ENCODE data around the gene ZNF598.

The ZNF598 gene

GRCh38 chr16:1999866-2000514, 9.6 kb downstream of the ZNF598 start:
- TF ChIP-seq POU6F1 (CRISPR knock-in tag; IDR thresholded peaks at IDR 0.05; ENCODE audit: borderline replicate concordance, low read depth) (no peak), ZNF8 (CRISPR knock-in tag; IDR thresholded peaks at IDR 0.05) (no peak), ZNF70 (CRISPR knock-in tag; IDR thresholded peaks at IDR 0.05) (no peak), ZC3H10 (CRISPR knock-in tag; IDR thresholded peaks at IDR 0.05) (no peak), TCF4 (CRISPR knock-in tag; IDR thresholded peaks at IDR 0.05; ENCODE audit: borderline replicate concordance) (no peak), TSHZ2 (CRISPR knock-in tag; IDR thresholded peaks at IDR 0.05) (no peak), PPARA (CRISPR knock-in tag; IDR thresholded peaks at IDR 0.05; ENCODE audit: borderline replicate concordance) (no peak)
- ATAC-seq: no peak

- no peak for TF ChIP-seq CSRNP3 (CRISPR knock-in tag; IDR thresholded peaks at IDR 0.05)
- no peak for TF ChIP-seq ZC3H10 (CRISPR knock-in tag; IDR thresholded peaks at IDR 0.05)
- TF ChIP-seq PATZ1 (CRISPR knock-in tag; IDR thresholded peaks at IDR 0.05; ENCODE audit: borderline replicate concordance): no peak
- TF ChIP-seq PPARA (CRISPR knock-in tag; IDR thresholded peaks at IDR 0.05; ENCODE audit: borderline replicate concordance): no peak
- no peak for TF ChIP-seq ZNF565 (CRISPR knock-in tag; conservative IDR thresholded peaks at IDR 0.05; ENCODE audit: low read depth)
- no peak for TF ChIP-seq OSR1 (CRISPR knock-in tag; IDR thresholded peaks at IDR 0.05)
- ATAC-seq: no peak
Measured at GRCh38 chr16:1998852-1999801, 10.5 kb downstream of the ZNF598 start.

- TF ChIP-seq CSDC2 (CRISPR knock-in tag; IDR thresholded peaks at IDR 0.05) (no peak), SNAI2 (CRISPR knock-in tag; IDR thresholded peaks at IDR 0.05) (no peak), GLIS3 (CRISPR knock-in tag; IDR thresholded peaks at IDR 0.05) (no peak), TOX (CRISPR knock-in tag; IDR thresholded peaks at IDR 0.05; ENCODE audit: borderline replicate concordance) (no peak), PPARA (CRISPR knock-in tag; IDR thresholded peaks at IDR 0.05; ENCODE audit: borderline replicate concordance) (no peak), ZFP30 (CRISPR knock-in tag; IDR thresholded peaks at IDR 0.05) (no peak), TSHZ2 (CRISPR knock-in tag; IDR thresholded peaks at IDR 0.05) (no peak), ZNF565 (CRISPR knock-in tag; conservative IDR thresholded peaks at IDR 0.05; ENCODE audit: low read depth) (no peak), ARNTL (CRISPR knock-in tag; IDR thresholded peaks at IDR 0.05; ENCODE audit: borderline replicate concordance, low read depth) (no peak), ESRRG (CRISPR knock-in tag; IDR thresholded peaks at IDR 0.05) (no peak), ZNF8 (CRISPR knock-in tag; IDR thresholded peaks at IDR 0.05) (no peak), CREB5 (CRISPR knock-in tag; IDR thresholded peaks at IDR 0.05; ENCODE audit: low read depth) (no peak)
- ATAC-seq: no peak
Measured at GRCh38 chr16:1998360-1998835, 11.2 kb downstream of the ZNF598 start.
